Left ventricle myocardium inferior (tissue), 1 donor: ENCODE data around the gene ADNP2. TPM values are rescaled to one million over a fixed set of nuclear protein-coding genes. Genes with fewer than 3 reads are reported as not detected.

ENCODE experiments used
- DNase-seq: peaks from one replicate; pipeline ENCODE4 v3.0.0-alpha.2; 2020
- H3K27ac ChIP-seq: fragments of 200-600 bp; replicated peaks from 2 replicates; pipeline ENCODE4 v1.8.0; 2021
- H3K27me3 ChIP-seq: fragments of 200-600 bp; 2 replicates; pipeline ENCODE4 v1.8.0; 2021; ENCODE audit warnings: low read depth
- H3K36me3 ChIP-seq: fragments of 200-600 bp; 2 replicates; pipeline ENCODE4 v1.8.0; 2021
- H3K4me1 ChIP-seq: fragments of 200-600 bp; 2 replicates; pipeline ENCODE4 v1.8.0; 2021
- H3K4me3 ChIP-seq: fragments of 200-600 bp; 2 replicates; pipeline ENCODE4 v1.8.0; 2021; ENCODE audit warnings: mild to moderate bottlenecking, moderate library complexity
- H3K9me3 ChIP-seq: fragments of 200-600 bp; replicated peaks from 2 replicates; pipeline ENCODE4 v1.8.0; 2021
- CTCF ChIP-seq: fragments of 200-600 bp; IDR thresholded peaks from 2 replicates; pipeline ENCODE4 v1.8.0; 2021; ENCODE audit warnings: antibody characterized with exemption, mild to moderate bottlenecking, borderline replicate concordance
- intact Hi-C: fragments of 100-400 bp; cut with micrococcal nuclease; formaldehyde crosslinking; loops from one replicate; pipeline ENCODE4 v1.11.0; 2022
- total RNA-seq: library from RNA; stranded (reverse); fragmentation: NEBNext Ultra II Directional; extraction: Animal tissue kit (Norgen Biotek cat#: 25700); gene quantifications from one replicate; pipeline ENCODE4 v1.2.1, GENCODE V29; 2021
- donor health status: DM: no; HTN: yes; CAD: no; lungs with severe emphysema.

Gene ADNP2
- total RNA-seq, 1 donor from 2014 or later, result 7.5 TPM

- no peak for TF ChIP-seq CTCF
- intact Hi-C loops, result no loop called here
- peaks cover 6% of the 10 kb centered on the region for H3K27me3 ChIP-seq
- no peaks in the 10 kb centered on the region for H3K36me3 ChIP-seq
- H3K27ac ChIP-seq, result no peak overlapping the region
- DNase-seq, result no peak
- H3K9me3 ChIP-seq, result no peaks in the 10 kb centered on the region
- H3K4me3 ChIP-seq, result no peak overlapping the region
- no peaks in the 10 kb centered on the region for H3K4me1 ChIP-seq
Observed at GRCh38 chr18:80178935-80179818, 70.1 kb downstream of the ADNP2 start.

GRCh38 chr18:80179857-80180558 lies 70.9 kb downstream of the ADNP2 start:
- no peaks in the 10 kb centered on the region for H3K4me1 ChIP-seq
- DNase-seq, result no peak

GRCh38 chr18:80180778-80181564 lies 71.9 kb downstream of the ADNP2 start:
- TF ChIP-seq CTCF, result no peak
- no peak overlapping the region for H3K4me3 ChIP-seq
- H3K9me3 ChIP-seq, result no peaks in the 10 kb centered on the region
- no peaks in the 10 kb centered on the region for H3K27me3 ChIP-seq
- H3K4me1 ChIP-seq, result no peaks in the 10 kb centered on the region
- no peak overlapping the region for H3K27ac ChIP-seq
- no peaks in the 10 kb centered on the region for H3K36me3 ChIP-seq
- intact Hi-C loops, result no loop called here
- DNase-seq, result no peak

More at GRCh38 chr18:80179857-80180558, 70.9 kb downstream of the ADNP2 start:
- intact Hi-C loops, result no loop called here
- Histone ChIP-seq H3K36me3 (no peaks in the 10 kb centered on the region), H3K27me3 (peaks cover 6% of the 10 kb centered on the region), H3K27ac (no peak overlapping the region), H3K9me3 (no peaks in the 10 kb centered on the region), H3K4me3 (no peak overlapping the region)
- TF ChIP-seq CTCF, result no peak

- H3K36me3 ChIP-seq, result no peaks in the 10 kb centered on the region
Observed at GRCh38 chr18:80181642-80182461, 72.8 kb downstream of the ADNP2 start.

More at GRCh38 chr18:80181642-80182461, 72.8 kb downstream of the ADNP2 start:
- H3K4me1 ChIP-seq, result no peaks in the 10 kb centered on the region
- TF ChIP-seq CTCF, result no peak
- no peaks in the 10 kb centered on the region for H3K9me3 ChIP-seq
- intact Hi-C loops, result no loop called here
- H3K27me3 ChIP-seq, result no peaks in the 10 kb centered on the region
- H3K27ac ChIP-seq, result no peak overlapping the region
- DNase-seq, result no peak
- no peak overlapping the region for H3K4me3 ChIP-seq
